Fibroblast of lung (primary cell): ENCODE data around the gene MCCC1. TPM values are rescaled to one million over a fixed set of nuclear protein-coding genes. Genes with fewer than 3 reads are reported as not detected.

Experiments
- DNase-seq, 2 donors: peaks; one replicate each; pipeline versions ENCODE4 v3.0.0 to v3.0.0-alpha.2; 2010; ENCODE audit warnings: low read depth in 2 of 2
- H2AFZ ChIP-seq: 2 replicates; pipeline ENCODE4 v1.5.1; 2012; ENCODE audit warnings: low read length, control low read depth, inconsistent platforms
- H3K27ac ChIP-seq: 2 replicates; pipeline ENCODE4 v1.5.1; 2011; ENCODE audit warnings: low read length, control low read depth; ENCODE audit not compliant: insufficient read depth
- H3K27me3 ChIP-seq: 2 replicates; pipeline ENCODE4 v1.5.1; 2011; ENCODE audit warnings: mild to moderate bottlenecking, low read length; ENCODE audit not compliant: control insufficient read depth, insufficient read depth
- H3K36me3 ChIP-seq: 2 replicates; pipeline ENCODE4 v1.5.1; 2011; ENCODE audit warnings: low read length; ENCODE audit not compliant: control insufficient read depth, insufficient read depth
- H3K4me1 ChIP-seq: 2 replicates; pipeline ENCODE4 v1.5.1; 2011; ENCODE audit warnings: low read length; ENCODE audit not compliant: control insufficient read depth, insufficient read depth; ENCODE audit errors: extremely low read depth
- H3K4me2 ChIP-seq: 2 replicates; pipeline ENCODE4 v1.5.1; 2011; ENCODE audit warnings: low read length, control low read depth; ENCODE audit not compliant: insufficient read depth; ENCODE audit errors: extremely low read depth
- H3K4me3 ChIP-seq, 4 experiments: fragments of 200-600 bp in 1 of 4; sonication (generic) in 1 of 4; replicated peaks in 1 of 4; 2 replicates each; pipeline ENCODE4 v1.5.1; 2011 to 2016; ENCODE audit warnings: low read length in 4 of 4, low read depth in 3 of 4, mild to moderate bottlenecking in 3 of 4, control low read depth in 2 of 4, inconsistent platforms in 1 of 4, mixed read lengths in 1 of 4; ENCODE audit not compliant: insufficient read depth in 1 of 4; ENCODE audit errors: control extremely low read depth in 1 of 4
- H3K79me2 ChIP-seq: 2 replicates; pipeline ENCODE4 v1.5.1; 2012; ENCODE audit warnings: mild to moderate bottlenecking, low read length, inconsistent platforms; ENCODE audit not compliant: control insufficient read depth, insufficient read depth
- H3K9ac ChIP-seq: 2 replicates; pipeline ENCODE4 v1.5.1; 2011; ENCODE audit warnings: mild to moderate bottlenecking, low read length, control low read depth; ENCODE audit not compliant: insufficient read depth
- H3K9me3 ChIP-seq: 2 replicates; pipeline ENCODE4 v1.5.1; 2012; ENCODE audit warnings: low read depth, low read length; ENCODE audit not compliant: control insufficient read depth, insufficient read depth
- H4K20me1 ChIP-seq: 2 replicates; pipeline ENCODE4 v1.5.1; 2011; ENCODE audit warnings: low read length; ENCODE audit not compliant: control insufficient read depth, insufficient read depth; ENCODE audit errors: extremely low read depth
- EZH2 ChIP-seq: IDR thresholded peaks from 2 replicates; pipeline ENCODE4 v1.5.1; 2012; ENCODE audit warnings: low read length, control low read depth, mild to moderate bottlenecking; ENCODE audit errors: missing control alignments
- polyA plus RNA-seq, 2 donors: library from polyadenylated mRNA; depleted of rRNA in 1 of 2; stranded (reverse) in 1 of 2; unstranded in 1 of 2; fragments of >200 nt; gene quantifications; 2 replicates each; pipeline ENCODE4 v1.2.1, GENCODE V29; 2011 to 2012; ENCODE audit warnings: missing spikeins in 1 of 2
- total RNA-seq: library from RNA; depleted of rRNA; stranded (reverse); fragments of >200 nt; gene quantifications from 2 replicates; pipeline ENCODE4 v1.2.1, GENCODE V29; 2014
- TF ChIP-seq, protein P1 (sequence below), 2 donors: IDR thresholded peaks in 1 of 2; conservative IDR thresholded peaks in 1 of 2; 1 replicate in 1 of 2; 2 replicates in 1 of 2; pipeline ENCODE4 v1.5.1; 2011 to 2012; ENCODE audit warnings: low read length in 2 of 2, control low read depth in 1 of 2, inconsistent platforms in 1 of 2, low read depth in 1 of 2, mild to moderate bottlenecking in 1 of 2

MCCC1 gene
- total and polyA plus RNA-seq, 2 donors (not counting 1 experiment from before 2014, with no cell fraction given) = 16.1 to 29.1 TPM

GRCh38 chr3:183131735-183132134 lies 32.4 kb upstream of the MCCC1 start:
- Histone ChIP-seq H4K20me1 (no peaks in the 10 kb centered on the region), H3K36me3 (no peaks in the 10 kb centered on the region), H3K4me3 (no peak overlapping the region), H3K27ac (no peak overlapping the region), H2AFZ (no peak overlapping the region), H3K79me2 (no peaks in the 10 kb centered on the region), H3K4me2 (no peak overlapping the region), H3K9me3 (no peaks in the 10 kb centered on the region), H3K27me3 (peaks cover 2% of the 10 kb centered on the region), H3K4me1 (no peaks in the 10 kb centered on the region), H3K9ac (no peak overlapping the region)
- TF ChIP-seq, protein P1, sequence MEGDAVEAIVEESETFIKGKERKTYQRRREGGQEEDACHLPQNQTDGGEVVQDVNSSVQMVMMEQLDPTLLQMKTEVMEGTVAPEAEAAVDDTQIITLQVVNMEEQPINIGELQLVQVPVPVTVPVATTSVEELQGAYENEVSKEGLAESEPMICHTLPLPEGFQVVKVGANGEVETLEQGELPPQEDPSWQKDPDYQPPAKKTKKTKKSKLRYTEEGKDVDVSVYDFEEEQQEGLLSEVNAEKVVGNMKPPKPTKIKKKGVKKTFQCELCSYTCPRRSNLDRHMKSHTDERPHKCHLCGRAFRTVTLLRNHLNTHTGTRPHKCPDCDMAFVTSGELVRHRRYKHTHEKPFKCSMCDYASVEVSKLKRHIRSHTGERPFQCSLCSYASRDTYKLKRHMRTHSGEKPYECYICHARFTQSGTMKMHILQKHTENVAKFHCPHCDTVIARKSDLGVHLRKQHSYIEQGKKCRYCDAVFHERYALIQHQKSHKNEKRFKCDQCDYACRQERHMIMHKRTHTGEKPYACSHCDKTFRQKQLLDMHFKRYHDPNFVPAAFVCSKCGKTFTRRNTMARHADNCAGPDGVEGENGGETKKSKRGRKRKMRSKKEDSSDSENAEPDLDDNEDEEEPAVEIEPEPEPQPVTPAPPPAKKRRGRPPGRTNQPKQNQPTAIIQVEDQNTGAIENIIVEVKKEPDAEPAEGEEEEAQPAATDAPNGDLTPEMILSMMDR (conservative IDR thresholded peaks at IDR 0.05 in 1 of 2, IDR thresholded peaks at IDR 0.05 in 1 of 2; ENCODE audit: low read depth in 1 of 2, low read length in 2 of 2) = no peak
- DNase-seq = peak in 1 of 2 donors; percentile 19

- no peaks in the 10 kb centered on the region for H3K36me3 ChIP-seq
- H3K79me2 ChIP-seq = no peaks in the 10 kb centered on the region
- H3K27me3 ChIP-seq = peaks cover 2% of the 10 kb centered on the region
- no peak overlapping the region for H3K9ac ChIP-seq
- no peaks in the 10 kb centered on the region for H4K20me1 ChIP-seq
- DNase-seq = no peak
- no peak for TF ChIP-seq EZH2
- TF ChIP-seq, protein P1 (conservative IDR thresholded peaks at IDR 0.05 in 1 of 2, IDR thresholded peaks at IDR 0.05 in 1 of 2; ENCODE audit: low read depth in 1 of 2, low read length in 2 of 2) = no peak
- H3K4me1 ChIP-seq = no peaks in the 10 kb centered on the region
- H3K4me2 ChIP-seq = no peak overlapping the region
- H2AFZ ChIP-seq = no peak overlapping the region
- H3K9me3 ChIP-seq = no peaks in the 10 kb centered on the region
- H3K4me3 ChIP-seq = no peak overlapping the region
- H3K27ac ChIP-seq = no peak overlapping the region
Observed at GRCh38 chr3:183131186-183131725, 32.0 kb upstream of the MCCC1 start.

- no peaks in the 10 kb centered on the region for H3K4me1 ChIP-seq
- no peak overlapping the region for H3K9ac ChIP-seq
- H4K20me1 ChIP-seq = no peaks in the 10 kb centered on the region
- H3K9me3 ChIP-seq = no peaks in the 10 kb centered on the region
- TF ChIP-seq EZH2 = no peak
- TF ChIP-seq, protein P1 (conservative IDR thresholded peaks at IDR 0.05 in 1 of 2, IDR thresholded peaks at IDR 0.05 in 1 of 2; ENCODE audit: low read depth in 1 of 2, low read length in 2 of 2) = no peak
- H3K27me3 ChIP-seq = peaks cover 2% of the 10 kb centered on the region
- no peaks in the 10 kb centered on the region for H3K36me3 ChIP-seq
- no peak overlapping the region for H3K27ac ChIP-seq
- DNase-seq = peak in 1 of 2 donors; percentile 45
- no peaks in the 10 kb centered on the region for H3K79me2 ChIP-seq
- H3K4me3 ChIP-seq = no peak overlapping the region
- H3K4me2 ChIP-seq = no peak overlapping the region
- H2AFZ ChIP-seq = no peak overlapping the region
Observed at GRCh38 chr3:183129243-183129642, 29.9 kb upstream of the MCCC1 start.
